GM21717 (cell line): ENCODE data around the gene DLK2.
"Not testable (repeated sequence)": the region's sequence is repeated elsewhere in the genome, so short reads cannot be mapped to it uniquely, and the experiment has no call there.

ENCODE experiments used
- ATAC-seq: cut with Tn5 transposase; IDR thresholded peaks from one replicate; pipeline ENCODE4 v1.9.1; 2021; ENCODE audit warnings: mild to moderate bottlenecking, moderate library complexity; ENCODE audit not compliant: unreplicated experiment

Gene DLK2, protein sequence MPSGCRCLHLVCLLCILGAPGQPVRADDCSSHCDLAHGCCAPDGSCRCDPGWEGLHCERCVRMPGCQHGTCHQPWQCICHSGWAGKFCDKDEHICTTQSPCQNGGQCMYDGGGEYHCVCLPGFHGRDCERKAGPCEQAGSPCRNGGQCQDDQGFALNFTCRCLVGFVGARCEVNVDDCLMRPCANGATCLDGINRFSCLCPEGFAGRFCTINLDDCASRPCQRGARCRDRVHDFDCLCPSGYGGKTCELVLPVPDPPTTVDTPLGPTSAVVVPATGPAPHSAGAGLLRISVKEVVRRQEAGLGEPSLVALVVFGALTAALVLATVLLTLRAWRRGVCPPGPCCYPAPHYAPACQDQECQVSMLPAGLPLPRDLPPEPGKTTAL

DNA sequence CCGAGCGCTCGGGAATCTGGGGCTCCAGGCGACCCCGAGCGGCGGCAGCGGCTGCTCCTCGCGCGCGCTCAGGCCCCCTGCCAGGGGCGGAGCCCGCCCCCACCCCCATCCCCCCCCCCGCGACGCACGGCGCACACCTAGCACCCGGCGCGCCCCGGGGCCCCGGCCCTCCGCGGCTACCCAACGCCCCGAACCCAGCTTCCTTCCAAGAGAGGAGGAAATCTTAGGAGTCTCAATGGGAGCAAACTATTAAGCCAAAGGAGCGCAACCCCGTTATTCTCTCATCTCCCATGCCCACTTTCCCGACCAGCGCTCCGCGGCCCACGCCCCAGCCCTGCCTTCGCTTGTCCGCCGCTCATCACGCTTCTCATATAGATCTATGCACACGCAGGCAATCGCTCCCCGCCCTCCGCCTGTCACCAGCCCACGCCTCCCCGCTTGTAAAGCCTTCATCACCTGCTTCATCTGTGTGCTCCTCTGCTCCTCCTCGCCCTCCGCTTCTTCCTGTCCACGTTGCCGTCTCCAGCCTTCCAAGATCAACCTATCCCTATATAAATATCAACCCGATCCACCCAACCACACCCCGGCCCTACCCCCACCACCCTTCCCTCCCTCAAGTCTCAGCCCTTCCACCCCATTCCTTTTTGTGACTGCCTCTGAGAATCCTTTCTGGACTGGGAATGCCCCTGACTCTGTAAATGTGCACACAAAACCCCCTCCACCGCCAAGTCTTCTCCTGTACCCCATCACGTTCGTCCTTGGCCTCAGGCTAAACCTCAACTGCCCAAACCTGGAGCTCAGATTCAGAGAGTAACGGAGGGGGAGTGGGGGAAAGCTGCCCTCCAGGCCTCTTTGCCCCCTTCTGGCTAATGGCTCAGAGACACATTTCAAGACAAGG is at the start of gene DLK2:
DLK2 (minus strand) TSS at position 18 of the 898 bp plus-strand sequence. CDS start 723 bp downstream, outside the sequence.
- ATAC-seq: no peak

DNA sequence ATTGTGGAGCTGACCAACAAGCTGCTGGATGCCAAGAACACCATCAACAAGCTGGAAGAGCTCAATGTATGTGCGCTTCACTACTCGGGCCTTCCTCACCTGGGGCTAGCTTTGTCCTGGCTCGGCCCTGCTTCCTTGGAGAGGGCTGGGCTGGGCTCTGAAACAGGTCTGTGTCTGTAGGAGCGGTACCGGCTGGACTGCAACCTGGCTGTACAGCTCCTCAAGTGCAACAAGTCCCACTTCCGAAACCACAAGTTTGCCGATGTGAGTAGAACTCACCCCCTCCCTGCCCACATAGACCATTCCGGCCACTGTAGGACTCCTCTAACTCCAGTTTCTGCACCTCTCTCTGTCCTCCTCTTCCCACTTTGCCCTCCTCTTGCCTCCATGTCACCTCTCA is 48.1 kb upstream of the DLK2 start:
- ATAC-seq: no peak

DNA sequence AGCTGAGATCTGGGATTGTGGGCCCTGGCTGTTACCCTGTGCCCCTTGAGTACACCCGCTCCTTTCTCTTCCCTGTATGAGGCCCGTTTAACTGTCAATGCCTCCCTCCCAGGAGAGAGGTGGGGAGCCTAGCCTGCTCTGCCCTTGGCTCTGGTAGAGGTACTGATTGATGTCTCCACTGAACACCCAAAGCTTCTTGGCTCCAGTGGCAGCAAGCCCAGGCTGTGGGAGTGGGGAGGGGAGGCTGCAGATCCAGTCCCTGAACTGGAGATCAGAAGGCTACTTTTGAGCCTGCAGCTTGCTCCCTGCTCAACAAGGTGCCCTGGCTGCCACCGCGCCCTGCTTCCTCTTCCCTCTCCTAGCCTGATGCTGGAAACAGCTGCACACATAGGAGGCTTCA is 47.3 kb upstream of the DLK2 start:
- no peak for ATAC-seq

DNA sequence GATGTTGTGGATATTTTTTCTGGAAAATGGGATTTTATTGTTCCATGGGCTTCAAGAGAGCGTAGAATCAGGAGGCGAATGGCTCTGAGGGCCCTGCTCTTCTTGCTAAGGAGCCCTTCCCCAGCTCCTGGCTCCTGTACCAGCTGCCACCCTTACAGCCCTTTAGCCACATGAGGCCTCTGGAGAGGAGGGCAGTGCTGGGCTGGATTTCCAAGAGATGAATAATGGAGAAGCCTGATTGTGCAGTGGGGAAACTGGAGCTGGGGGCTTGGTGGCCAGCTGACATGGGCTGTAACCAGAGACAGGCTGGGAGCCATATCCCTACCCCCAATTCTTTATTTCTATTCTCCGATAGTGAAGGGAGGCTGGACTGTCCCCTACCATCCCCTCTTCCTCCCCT is 45.6 kb upstream of the DLK2 start:
- no peak for ATAC-seq

DNA sequence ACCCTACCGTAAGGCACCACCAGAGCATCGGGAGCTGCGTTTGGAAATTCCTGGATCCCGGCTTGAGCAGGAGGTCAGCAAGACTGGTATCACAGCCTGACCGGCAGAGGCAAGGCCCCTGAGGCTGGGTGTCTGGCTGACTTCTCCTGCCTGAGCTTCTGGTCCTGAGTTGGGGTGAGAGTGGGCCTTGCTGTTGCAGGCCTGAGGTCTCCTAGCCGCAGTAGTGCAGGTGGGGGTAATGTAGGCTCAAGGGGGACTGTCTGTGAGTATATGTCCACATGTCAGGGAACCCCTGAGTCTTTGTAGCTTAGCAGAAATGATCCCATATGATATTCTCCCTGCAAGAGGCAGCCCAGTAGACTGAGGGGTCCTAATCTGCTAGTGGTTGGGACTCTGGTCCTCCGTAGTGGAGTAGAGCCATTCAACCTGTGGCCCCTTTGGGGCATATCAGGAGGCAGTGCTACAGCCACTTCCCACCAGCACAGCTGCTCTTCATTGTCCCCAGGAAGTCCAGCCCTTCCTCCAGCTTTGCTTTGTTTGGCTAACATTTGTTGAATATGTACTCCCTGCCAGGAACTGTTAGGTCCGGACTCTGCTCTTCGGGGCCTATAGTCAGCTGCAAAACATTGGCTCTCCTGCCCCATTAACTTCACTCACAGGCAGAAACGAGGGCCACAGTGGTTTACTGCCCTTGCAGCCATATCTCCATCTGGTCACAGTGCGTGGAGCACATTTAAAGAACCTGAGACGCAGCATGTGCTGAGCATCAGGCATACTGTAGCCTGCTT is 43.9 kb upstream of the DLK2 start:
- no peak for ATAC-seq

DNA sequence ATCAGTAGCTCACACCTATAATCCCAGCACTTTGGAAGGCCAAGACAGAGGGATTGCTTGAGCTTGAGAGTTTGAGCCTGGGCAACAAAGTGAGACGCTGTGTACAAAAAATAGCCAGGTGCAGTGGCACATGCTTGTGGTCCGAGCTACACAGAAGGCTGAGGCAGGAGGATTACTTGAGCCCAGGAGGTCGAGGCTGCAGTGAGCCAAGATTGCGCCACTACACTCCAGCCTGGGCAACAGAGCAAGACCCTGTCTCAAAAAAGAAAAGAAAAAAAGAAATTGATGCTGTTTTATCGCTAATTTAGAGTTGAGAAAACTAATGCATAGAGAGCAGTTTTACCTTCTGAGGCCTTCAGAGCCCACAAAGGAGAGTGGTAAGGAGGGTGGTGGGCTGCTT is 42.9 kb upstream of the DLK2 start:
- not testable (repeated sequence) for ATAC-seq

DNA sequence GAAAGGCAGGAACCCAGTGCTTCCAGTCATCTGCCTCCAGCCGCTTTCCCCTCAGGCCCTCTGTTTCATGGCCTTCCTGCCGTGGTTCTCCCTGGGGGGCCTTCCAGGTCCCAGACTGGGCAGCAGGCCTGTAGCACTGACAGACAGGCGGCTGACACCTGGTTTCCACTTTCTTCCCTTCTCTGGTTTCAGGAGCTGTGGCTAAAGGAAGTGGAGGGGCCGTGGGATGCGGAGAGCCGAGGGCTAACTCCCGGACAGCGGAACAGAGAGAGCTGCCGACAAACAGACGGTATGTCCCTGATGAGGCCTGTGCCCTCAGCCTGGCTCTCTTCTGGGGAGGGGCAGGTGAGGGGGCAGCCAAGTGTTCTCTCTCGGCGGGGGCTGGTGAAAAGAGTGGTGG is 42.3 kb upstream of the DLK2 start:
- ATAC-seq: no peak

DNA sequence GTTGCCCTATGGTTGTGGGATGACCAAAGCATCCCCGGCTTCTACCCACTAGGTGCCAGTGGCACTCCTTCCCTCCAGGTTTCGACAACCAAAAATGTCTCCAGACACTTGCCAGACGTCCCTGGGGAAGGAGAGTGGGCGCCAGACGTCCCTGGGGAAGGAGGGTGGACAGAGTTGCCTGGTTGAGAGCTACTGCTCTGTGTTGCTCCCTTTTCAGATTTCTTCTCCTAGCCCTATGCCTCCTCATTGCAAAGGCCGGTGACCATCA is 41.7 kb upstream of the DLK2 start:
- no peak for ATAC-seq

DNA sequence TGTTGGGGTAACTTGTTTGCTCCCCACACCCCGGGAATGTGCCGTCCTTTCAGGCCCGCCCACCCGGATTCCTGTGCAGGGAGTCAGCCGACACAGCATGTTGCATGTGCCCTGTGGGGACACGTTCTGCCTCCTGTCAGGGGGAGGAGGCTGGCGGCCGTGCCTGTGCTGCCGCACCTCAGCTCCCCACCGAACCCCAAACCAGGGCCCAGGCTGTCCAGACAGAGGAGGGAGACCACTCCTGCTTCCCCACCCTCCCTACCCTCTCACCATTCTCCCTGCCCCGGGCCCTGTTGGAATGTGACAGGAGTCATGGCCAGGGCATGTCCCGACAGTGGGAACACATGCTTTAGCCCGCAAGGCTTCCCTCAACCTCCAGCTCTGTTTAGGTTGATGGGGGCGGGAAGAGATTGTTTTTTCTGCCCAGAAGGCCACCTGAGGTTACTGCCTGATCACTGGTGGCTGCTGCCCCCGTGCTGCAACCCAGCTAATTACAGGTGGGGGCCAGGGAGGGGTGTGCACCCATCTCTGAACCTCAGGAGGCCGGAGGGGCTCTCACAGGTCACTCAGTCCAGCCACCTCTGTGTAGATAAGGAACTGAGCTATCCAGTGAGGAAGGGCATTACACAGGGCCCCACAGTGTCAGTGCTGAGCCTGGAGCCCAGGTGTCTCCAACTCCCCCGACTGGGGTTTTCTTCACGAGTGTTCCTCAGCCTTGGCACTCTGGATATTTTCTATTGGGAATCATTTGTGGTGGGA is 41.2 kb upstream of the DLK2 start:
- no peak for ATAC-seq

DNA sequence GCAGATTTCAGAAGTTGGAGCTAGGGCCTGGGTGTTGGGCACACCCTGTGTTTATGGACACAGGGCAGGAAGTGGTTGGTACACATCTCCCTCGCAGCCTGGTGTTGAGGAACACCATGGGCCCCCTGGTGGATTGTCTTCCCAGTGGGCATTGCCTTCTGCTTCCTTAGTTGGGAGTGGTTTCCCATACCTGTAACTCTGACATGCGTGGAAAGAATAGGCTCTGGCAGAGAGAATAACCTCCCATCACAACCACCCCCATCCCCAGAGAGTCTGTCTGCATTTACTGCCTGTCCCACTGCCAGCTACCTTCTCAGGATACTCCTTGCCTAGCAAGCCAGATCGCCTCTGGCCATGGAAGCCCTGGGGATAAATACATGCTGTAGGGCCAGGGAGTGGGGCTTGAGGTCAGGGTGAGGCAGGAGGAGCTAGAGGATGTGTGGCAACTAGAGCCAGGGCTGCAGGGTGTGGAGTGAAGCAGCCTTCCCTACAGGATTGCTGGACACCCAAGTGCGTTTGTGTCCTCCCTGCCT is 40.1 kb upstream of the DLK2 start:
- no peak for ATAC-seq

DNA sequence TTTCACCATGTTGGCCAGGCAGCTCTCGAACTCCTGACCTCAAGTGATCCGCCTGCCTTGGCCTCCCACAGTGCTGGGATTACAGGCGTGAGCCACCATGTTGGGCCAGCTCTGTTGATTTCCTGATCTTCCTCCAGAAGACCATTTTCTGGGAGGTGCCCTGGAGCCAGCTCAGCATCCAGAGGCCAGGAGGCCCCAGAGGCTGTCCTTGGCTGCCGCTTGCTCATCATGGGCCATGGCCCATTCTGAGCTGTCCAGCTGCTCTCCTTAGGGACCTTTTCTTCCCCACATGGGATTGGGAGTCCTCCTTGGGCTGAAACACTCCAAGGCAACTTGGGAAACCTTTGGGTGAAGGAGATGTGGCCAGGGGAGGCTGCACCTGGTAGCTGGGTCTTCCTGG is 39.4 kb upstream of the DLK2 start:
- ATAC-seq: no peak

DNA sequence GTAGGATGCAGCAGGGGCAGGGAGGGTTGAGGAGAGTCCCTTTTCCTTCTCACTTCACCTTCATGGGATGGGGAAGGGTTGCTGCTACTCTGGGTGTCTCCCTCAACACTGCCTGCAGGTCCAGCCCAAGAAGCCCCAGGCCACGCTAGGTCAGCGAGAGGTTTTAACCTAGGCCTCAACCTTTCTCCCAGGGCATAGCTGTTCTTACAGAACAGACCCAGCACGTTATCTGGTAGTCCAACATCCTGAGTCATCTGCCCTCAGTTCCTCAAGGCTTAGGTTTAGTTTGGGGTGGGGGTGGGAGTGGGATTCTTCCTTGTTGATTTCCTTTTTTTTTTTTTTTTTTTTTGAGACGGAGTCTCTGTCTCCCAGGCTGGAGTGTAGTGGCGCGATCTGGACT is 39.0 kb upstream of the DLK2 start:
- ATAC-seq: no peak

DNA sequence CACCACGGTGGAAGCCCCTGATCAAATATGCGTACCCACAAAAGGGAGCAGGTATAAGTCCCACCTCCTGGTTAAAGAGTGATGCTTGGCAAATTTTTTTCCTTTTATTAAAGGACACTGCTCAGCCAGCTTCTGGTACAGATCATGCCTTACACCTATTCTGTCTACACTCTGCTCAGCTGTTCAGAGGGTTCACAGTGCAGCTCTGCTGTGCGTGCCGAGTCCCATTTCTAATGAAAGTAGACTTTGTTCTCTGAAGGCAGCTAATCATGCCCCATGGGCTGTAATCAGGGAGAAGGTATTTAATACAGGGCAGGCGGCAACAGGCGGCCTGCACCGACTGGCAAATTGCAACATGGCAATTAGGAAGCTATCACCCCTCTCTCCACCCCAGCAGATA is 38.5 kb upstream of the DLK2 start:
- ATAC-seq: no peak

DNA sequence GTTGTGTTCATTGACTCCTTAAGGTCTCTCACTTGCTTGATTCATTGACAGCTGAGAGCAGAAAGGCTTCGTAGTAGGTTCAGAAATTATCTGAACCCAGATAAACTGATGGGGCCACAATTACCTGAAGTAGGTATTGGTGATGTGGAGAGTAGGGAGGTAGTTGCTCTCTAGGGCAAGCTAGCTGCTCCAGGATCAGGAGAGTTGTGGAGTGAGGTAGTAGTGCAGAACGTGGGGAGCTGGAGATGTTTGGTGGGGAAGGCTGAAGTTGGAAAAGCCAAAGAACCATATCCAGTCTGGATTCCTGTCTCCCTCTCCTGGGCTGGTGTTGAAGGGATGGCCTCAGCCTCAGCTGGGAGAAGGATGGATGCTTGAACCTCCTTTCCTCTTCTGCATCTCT is 37.9 kb upstream of the DLK2 start:
- no peak for ATAC-seq

DNA sequence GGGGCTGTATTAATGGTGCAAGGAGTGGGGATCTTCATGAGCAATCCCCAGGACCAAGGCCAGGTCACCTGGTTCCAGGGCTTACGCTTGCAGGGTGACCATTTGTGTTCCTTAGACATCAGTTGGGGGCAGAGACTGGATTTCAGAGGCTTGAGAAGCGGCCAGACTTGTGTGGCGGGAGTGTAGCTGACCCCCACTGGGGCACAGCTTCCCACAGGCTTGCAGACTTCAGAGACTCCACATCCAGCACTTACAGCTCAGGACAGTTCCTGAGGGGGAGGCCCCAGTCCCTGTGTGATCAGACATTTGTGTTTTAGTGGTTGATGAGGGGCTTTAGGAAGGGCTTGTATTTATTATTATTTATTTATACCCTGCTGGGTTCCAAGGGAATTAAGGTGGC is 37.3 kb upstream of the DLK2 start:
- ATAC-seq: no peak

DNA sequence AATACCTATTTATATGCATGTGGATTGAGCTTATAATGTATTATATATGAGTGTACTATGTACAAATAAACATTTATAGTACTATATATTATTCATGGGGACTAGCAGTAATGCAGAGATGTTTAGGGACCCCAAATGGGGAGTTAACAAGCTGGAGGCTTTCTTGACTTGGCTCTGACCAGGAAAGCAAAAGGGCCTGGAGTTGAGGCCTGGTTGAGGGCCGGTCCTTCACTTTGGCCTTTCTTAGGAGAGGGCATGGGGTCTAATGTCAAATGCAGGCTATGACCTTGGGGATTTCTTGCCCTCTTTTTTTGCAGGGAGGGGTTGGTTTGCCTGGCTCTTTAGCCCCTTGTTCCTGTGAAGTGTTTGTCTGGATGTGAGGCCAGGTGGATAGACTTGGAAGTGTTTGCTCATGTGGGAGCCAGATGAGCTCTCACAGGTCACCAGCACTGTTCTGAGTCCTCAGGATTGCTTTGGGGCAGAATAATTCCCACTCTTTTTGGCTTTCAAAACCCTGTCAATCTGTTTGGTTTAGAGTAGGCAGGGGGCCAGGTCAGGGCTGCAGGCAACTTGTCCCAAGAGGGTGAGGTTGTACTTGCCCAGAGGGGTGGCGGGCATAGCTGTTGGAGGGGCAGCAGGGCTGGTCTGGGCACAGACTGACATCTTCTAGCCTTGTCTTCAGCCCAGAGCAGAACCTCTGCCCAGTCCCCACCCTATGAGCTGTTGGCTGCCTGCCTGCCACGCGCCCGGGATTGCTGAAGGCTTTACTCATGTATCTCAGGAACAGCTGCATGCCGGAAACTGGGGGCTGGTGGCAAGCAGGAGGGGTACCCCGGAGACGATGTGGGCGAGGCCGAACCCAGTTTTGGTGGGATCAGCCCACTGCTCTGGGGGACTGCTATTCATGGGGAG is 36.7 kb upstream of the DLK2 start:
- ATAC-seq: no peak

DNA sequence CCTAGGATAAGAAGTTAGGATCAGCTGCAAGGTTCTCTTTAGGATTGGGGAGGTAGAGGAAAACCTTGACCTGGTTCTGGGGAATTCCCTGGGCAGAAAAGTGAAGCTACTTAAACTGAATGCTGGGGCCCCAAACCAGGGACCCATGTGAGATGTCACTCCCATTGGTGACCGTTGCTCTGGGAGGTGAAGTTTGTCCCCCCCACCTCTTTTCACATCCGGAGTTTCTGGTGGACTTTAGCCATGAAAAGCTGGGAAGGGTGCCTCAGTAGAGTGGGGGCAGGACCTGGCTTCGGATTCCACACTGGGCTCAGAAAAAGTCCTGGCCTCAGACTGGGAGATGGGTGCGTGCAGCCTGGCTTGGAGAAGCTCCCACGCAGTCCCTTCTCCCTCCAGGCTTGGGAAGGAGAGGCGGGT is 35.2 kb upstream of the DLK2 start:
- ATAC-seq: no peak

DNA sequence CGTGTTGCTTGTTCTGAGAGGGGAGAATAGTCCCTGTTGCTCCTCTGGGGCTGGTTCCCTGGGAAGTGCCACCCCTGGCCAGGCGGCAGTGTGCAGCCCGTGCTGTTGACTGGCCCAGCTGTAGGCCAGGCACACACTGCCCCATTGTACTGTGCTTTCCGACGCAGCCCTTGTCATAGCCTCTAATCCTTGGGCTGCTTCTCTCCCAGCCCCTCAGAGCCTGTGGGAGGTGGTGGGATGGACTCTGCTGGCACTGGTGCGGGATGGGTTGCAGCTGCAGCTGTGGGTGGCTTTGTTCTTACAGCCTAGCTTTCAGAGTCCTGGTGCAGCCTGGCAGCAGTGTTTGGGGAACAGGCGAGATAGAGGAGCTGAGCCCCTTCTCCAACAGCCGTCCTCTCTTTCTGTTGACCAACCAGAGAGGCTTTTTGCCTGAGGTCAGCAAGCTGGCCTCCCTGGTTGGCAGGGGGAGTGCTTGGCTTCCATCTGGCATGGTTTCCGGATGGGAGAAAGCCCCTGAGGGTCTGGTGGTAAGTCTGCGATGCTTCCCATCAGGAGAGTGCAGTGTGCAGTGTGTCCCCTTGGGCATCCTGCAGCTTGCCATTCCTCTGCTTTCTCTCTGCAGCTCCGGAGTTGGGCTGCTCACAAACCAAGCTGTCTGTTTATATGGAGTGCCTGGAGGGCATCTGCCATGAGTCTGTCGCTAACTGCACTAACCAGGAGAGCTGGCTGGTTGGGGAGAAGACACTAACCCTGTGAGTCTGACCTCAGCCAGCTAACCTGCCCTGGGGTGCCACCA is 34.1 kb upstream of the DLK2 start:
- ATAC-seq: no peak
